GM23338 (cell line): ENCODE results near the gene KIAA1328. TPM values are rescaled to one million over a fixed set of nuclear protein-coding genes. Genes with fewer than 3 reads are reported as not detected.

Experiments
- ATAC-seq: fragments of 200-7000 bp; cut with Tn5 transposase; 3 replicates; pipeline ENCODE4 v1.9.1; 2020
- DNase-seq: peaks from one replicate; pipeline ENCODE4 v3.0.0-alpha.2; 2015; ENCODE audit warnings: low spot score
- H2AFZ ChIP-seq: fragments of 200-600 bp; sonication (generic); 2 replicates; pipeline ENCODE4 v1.8.0; 2016; ENCODE audit warnings: antibody characterized with exemption, mild to moderate bottlenecking, moderate library complexity
- H3F3A ChIP-seq: fragments of 200-600 bp; sonication (generic); replicated peaks from 2 replicates; pipeline ENCODE4 v1.8.0; 2017; ENCODE audit warnings: antibody characterized with exemption, mixed run types, low read depth
- H3K27ac ChIP-seq: fragments of 200-600 bp; sonication (generic); 2 replicates; pipeline ENCODE4 v1.6.1; 2016; ENCODE audit warnings: low read depth
- H3K27me3 ChIP-seq: fragments of 200-600 bp; sonication (generic); 2 replicates; pipeline ENCODE4 v1.8.0; 2016; ENCODE audit warnings: mild to moderate bottlenecking, mixed run types, moderate library complexity; ENCODE audit not compliant: insufficient read depth
- H3K36me3 ChIP-seq: fragments of 200-600 bp; sonication (generic); 2 replicates; pipeline ENCODE4 v1.8.0; 2016; ENCODE audit warnings: mild to moderate bottlenecking; ENCODE audit not compliant: insufficient read depth
- H3K4me1 ChIP-seq: fragments of 200-600 bp; sonication (generic); 2 replicates; pipeline ENCODE4 v1.8.0; 2016; ENCODE audit warnings: mild to moderate bottlenecking, moderate library complexity; ENCODE audit not compliant: insufficient read depth
- H3K4me2 ChIP-seq: fragments of 200-600 bp; sonication (generic); 2 replicates; pipeline ENCODE4 v1.7.1; 2017; ENCODE audit warnings: mixed run types
- H3K4me3 ChIP-seq: fragments of 200-600 bp; sonication (generic); 2 replicates; pipeline ENCODE4 v1.6.1; 2016; ENCODE audit warnings: mixed run types
- H3K79me2 ChIP-seq: fragments of 200-600 bp; sonication (generic); replicated peaks from 2 replicates; pipeline ENCODE4 v1.8.0; 2017; ENCODE audit warnings: mild to moderate bottlenecking; ENCODE audit not compliant: insufficient read depth
- H3K9me2 ChIP-seq: fragments of 200-600 bp; sonication (generic); 2 replicates; pipeline ENCODE4 v1.8.0; 2017; ENCODE audit not compliant: insufficient read depth
- H4K20me1 ChIP-seq: fragments of 200-600 bp; sonication (generic); replicated peaks from 2 replicates; pipeline ENCODE4 v1.8.0; 2017; ENCODE audit warnings: mild to moderate bottlenecking; ENCODE audit not compliant: insufficient read depth
- H3K27ac Mint-ChIP-seq: 2 replicates; pipeline ENCODE4 v1.8.0; 2020; ENCODE audit warnings: inconsistent platforms, mild to moderate bottlenecking, moderate library complexity, mixed read lengths
- H3K27me3 Mint-ChIP-seq: 3 replicates; pipeline ENCODE4 v1.8.0; 2022; ENCODE audit warnings: low read depth, mild to moderate bottlenecking, moderate library complexity, mixed read lengths, inconsistent platforms; ENCODE audit not compliant: insufficient read depth, poor library complexity
- H3K36me3 Mint-ChIP-seq: 3 replicates; pipeline ENCODE4 v1.8.0; 2021; ENCODE audit warnings: low read depth, mild to moderate bottlenecking, inconsistent platforms, moderate library complexity, mixed read lengths
- H3K4me1 Mint-ChIP-seq: 3 replicates; pipeline ENCODE4 v1.8.0; 2020; ENCODE audit warnings: mild to moderate bottlenecking, inconsistent platforms, mixed read lengths
- H3K4me3 Mint-ChIP-seq: 3 replicates; pipeline ENCODE4 v1.8.0; 2021; ENCODE audit warnings: moderate library complexity, mild to moderate bottlenecking, inconsistent platforms, mixed read lengths
- H3K9me3 Mint-ChIP-seq: 3 replicates; pipeline ENCODE4 v1.8.0; 2020; ENCODE audit warnings: moderate library complexity, mild to moderate bottlenecking, inconsistent platforms, mixed read lengths
- CREB1 ChIP-seq: fragments of 250-450 bp; sonication (Bioruptor Pico); IDR thresholded peaks from 2 replicates; pipeline ENCODE4 v1.5.0; 2020; ENCODE audit warnings: low read depth, mild to moderate bottlenecking, moderate library complexity
- ETS1 ChIP-seq: IDR thresholded peaks from 2 replicates; pipeline ENCODE4 v1.6.1; 2016; ENCODE audit warnings: antibody characterized with exemption
- EZH2 ChIP-seq: fragments of 200-600 bp; sonication (generic); IDR thresholded peaks from one replicate; pipeline ENCODE4 v1.8.0; 2017; ENCODE audit warnings: antibody characterized with exemption, mild to moderate bottlenecking, low read depth; ENCODE audit not compliant: unreplicated experiment
- EZH2phosphoT487 ChIP-seq: fragments of 200-600 bp; sonication (generic); IDR thresholded peaks from one replicate; pipeline ENCODE4 v1.8.1; 2018; ENCODE audit warnings: antibody characterized with exemption; ENCODE audit not compliant: unreplicated experiment
- JUNB ChIP-seq: IDR thresholded peaks from one replicate; pipeline ENCODE4 v1.6.1; 2016; ENCODE audit warnings: antibody characterized with exemption; ENCODE audit not compliant: unreplicated experiment
- NANOG ChIP-seq: IDR thresholded peaks from 2 replicates; pipeline ENCODE4 v1.6.1; 2016; ENCODE audit warnings: antibody characterized with exemption, borderline replicate concordance
- POLR2AphosphoS5 ChIP-seq: IDR thresholded peaks from 2 replicates; pipeline ENCODE4 v1.6.1; 2016; ENCODE audit warnings: antibody characterized with exemption, low read depth
- REST ChIP-seq: IDR thresholded peaks from one replicate; pipeline ENCODE4 v1.6.1; 2018; ENCODE audit warnings: antibody characterized with exemption; ENCODE audit not compliant: unreplicated experiment
- STAT1 ChIP-seq: IDR thresholded peaks from one replicate; pipeline ENCODE4 v1.6.1; 2016; ENCODE audit warnings: antibody characterized with exemption; ENCODE audit not compliant: unreplicated experiment
- ZNF114 ChIP-seq: fragments of 250-450 bp; sonication (Bioruptor Pico); IDR thresholded peaks from 2 replicates; pipeline ENCODE4 v1.5.0; 2020; ENCODE audit warnings: mild to moderate bottlenecking, moderate library complexity
- ZNF331 ChIP-seq: fragments of 250-450 bp; sonication (Bioruptor Pico); IDR thresholded peaks from 2 replicates; pipeline ENCODE4 v1.5.0; 2020; ENCODE audit warnings: low read depth, mild to moderate bottlenecking, moderate library complexity
- polyA plus RNA-seq: library from polyadenylated mRNA; unstranded; fragments of >200 nt; fragmentation: Nextera tagmentation; extraction: Ambion mirVana; gene quantifications from 2 replicates; pipeline ENCODE4 v1.2.1, GENCODE V29; 2016
- total RNA-seq: library from RNA; depleted of rRNA; stranded (reverse); fragments of >200 nt; shearing (Covaris generic); gene quantifications from 2 replicates; pipeline ENCODE4 v1.2.3, GENCODE V29; 2014
- TF ChIP-seq, protein P1 (sequence below), 2 experiments: fragments of 200-600 bp in 1 of 2; sonication (generic) in 1 of 2; conservative IDR thresholded peaks; 2 replicates each; pipeline versions ENCODE4 v1.5.1 to v1.6.1; 2016 to 2017; ENCODE audit warnings: antibody characterized with exemption in 2 of 2, low read depth in 2 of 2, mild to moderate bottlenecking in 2 of 2, moderate library complexity in 1 of 2
- TF ChIP-seq, protein P2 (sequence below): fragments of 250-450 bp; sonication (Bioruptor Pico); IDR thresholded peaks from 2 replicates; pipeline ENCODE4 v1.5.0; 2020; ENCODE audit warnings: mild to moderate bottlenecking, moderate library complexity

KIAA1328 gene
- total and polyA plus RNA-seq, 2 experiments from 2014 or later: 5.2 to 8.4 TPM

DNA sequence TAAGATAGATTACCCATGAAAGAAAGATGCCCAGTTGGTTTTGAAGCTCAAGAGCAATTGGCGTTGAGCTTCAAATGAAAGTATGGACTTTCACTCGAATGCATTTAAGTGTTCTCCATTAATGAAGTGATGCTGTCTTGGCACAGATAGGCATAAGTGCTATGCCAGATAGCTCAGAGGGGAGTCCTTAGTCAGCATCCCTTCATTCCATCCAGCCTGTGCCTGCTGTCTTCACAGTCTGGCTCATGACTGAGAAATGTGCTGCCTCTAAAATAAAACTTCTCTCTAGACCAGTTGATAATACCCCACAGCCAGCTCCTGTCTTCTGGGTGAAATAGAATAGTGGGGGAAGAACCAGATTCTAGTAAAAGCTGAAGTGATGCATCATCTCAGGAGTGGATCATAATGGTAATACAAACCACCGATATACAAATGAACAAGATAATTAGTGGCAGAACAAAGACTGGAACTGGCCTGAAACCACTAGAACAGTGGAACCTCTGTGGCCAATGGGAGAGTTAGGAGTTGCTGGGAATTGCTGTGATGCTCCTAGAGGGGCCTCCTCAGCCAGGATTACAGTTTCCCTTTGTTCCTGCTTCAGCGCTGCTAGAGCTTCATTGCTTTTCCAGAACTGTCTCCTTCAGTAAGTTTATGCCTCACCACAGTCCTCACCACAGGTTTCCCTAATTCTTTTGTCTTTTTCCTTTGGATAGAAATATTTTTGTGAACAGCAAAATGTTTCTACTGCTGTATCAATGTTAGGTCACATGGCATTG, 359.3 kb downstream of the KIAA1328 start:
- Histone ChIP-seq H3K4me1 (no peaks in the 10 kb centered on the region; the same call in 1 of the 2 replicates), H3K4me2 (no peak overlapping the region), H3K36me3 (no peaks in the 10 kb centered on the region), H3K9me2 (no peaks in the 10 kb centered on the region), H2AFZ (no peak overlapping the region), H3K27ac (no peak overlapping the region), H3K79me2 (no peaks in the 10 kb centered on the region), H3K27me3 (no peaks in the 10 kb centered on the region), H3K4me3 (no peak overlapping the region), H3F3A (no peaks in the 10 kb centered on the region), H4K20me1 (no peaks in the 10 kb centered on the region)
- TF ChIP-seq EZH2 (no peak), CREB1 (no peak), ZNF331 (no peak), EZH2phosphoT487 (no peak), POLR2AphosphoS5 (no peak), ETS1 (no peak), NANOG (no peak), REST (no peak), JUNB (no peak), STAT1 (no peak), ZNF114 (CRISPR knock-in tag) (no peak)
- TF ChIP-seq, protein P1, sequence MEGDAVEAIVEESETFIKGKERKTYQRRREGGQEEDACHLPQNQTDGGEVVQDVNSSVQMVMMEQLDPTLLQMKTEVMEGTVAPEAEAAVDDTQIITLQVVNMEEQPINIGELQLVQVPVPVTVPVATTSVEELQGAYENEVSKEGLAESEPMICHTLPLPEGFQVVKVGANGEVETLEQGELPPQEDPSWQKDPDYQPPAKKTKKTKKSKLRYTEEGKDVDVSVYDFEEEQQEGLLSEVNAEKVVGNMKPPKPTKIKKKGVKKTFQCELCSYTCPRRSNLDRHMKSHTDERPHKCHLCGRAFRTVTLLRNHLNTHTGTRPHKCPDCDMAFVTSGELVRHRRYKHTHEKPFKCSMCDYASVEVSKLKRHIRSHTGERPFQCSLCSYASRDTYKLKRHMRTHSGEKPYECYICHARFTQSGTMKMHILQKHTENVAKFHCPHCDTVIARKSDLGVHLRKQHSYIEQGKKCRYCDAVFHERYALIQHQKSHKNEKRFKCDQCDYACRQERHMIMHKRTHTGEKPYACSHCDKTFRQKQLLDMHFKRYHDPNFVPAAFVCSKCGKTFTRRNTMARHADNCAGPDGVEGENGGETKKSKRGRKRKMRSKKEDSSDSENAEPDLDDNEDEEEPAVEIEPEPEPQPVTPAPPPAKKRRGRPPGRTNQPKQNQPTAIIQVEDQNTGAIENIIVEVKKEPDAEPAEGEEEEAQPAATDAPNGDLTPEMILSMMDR (conservative IDR thresholded peaks at IDR 0.05; ENCODE audit: low read depth in 2 of 2): no peak
- TF ChIP-seq, protein P2, sequence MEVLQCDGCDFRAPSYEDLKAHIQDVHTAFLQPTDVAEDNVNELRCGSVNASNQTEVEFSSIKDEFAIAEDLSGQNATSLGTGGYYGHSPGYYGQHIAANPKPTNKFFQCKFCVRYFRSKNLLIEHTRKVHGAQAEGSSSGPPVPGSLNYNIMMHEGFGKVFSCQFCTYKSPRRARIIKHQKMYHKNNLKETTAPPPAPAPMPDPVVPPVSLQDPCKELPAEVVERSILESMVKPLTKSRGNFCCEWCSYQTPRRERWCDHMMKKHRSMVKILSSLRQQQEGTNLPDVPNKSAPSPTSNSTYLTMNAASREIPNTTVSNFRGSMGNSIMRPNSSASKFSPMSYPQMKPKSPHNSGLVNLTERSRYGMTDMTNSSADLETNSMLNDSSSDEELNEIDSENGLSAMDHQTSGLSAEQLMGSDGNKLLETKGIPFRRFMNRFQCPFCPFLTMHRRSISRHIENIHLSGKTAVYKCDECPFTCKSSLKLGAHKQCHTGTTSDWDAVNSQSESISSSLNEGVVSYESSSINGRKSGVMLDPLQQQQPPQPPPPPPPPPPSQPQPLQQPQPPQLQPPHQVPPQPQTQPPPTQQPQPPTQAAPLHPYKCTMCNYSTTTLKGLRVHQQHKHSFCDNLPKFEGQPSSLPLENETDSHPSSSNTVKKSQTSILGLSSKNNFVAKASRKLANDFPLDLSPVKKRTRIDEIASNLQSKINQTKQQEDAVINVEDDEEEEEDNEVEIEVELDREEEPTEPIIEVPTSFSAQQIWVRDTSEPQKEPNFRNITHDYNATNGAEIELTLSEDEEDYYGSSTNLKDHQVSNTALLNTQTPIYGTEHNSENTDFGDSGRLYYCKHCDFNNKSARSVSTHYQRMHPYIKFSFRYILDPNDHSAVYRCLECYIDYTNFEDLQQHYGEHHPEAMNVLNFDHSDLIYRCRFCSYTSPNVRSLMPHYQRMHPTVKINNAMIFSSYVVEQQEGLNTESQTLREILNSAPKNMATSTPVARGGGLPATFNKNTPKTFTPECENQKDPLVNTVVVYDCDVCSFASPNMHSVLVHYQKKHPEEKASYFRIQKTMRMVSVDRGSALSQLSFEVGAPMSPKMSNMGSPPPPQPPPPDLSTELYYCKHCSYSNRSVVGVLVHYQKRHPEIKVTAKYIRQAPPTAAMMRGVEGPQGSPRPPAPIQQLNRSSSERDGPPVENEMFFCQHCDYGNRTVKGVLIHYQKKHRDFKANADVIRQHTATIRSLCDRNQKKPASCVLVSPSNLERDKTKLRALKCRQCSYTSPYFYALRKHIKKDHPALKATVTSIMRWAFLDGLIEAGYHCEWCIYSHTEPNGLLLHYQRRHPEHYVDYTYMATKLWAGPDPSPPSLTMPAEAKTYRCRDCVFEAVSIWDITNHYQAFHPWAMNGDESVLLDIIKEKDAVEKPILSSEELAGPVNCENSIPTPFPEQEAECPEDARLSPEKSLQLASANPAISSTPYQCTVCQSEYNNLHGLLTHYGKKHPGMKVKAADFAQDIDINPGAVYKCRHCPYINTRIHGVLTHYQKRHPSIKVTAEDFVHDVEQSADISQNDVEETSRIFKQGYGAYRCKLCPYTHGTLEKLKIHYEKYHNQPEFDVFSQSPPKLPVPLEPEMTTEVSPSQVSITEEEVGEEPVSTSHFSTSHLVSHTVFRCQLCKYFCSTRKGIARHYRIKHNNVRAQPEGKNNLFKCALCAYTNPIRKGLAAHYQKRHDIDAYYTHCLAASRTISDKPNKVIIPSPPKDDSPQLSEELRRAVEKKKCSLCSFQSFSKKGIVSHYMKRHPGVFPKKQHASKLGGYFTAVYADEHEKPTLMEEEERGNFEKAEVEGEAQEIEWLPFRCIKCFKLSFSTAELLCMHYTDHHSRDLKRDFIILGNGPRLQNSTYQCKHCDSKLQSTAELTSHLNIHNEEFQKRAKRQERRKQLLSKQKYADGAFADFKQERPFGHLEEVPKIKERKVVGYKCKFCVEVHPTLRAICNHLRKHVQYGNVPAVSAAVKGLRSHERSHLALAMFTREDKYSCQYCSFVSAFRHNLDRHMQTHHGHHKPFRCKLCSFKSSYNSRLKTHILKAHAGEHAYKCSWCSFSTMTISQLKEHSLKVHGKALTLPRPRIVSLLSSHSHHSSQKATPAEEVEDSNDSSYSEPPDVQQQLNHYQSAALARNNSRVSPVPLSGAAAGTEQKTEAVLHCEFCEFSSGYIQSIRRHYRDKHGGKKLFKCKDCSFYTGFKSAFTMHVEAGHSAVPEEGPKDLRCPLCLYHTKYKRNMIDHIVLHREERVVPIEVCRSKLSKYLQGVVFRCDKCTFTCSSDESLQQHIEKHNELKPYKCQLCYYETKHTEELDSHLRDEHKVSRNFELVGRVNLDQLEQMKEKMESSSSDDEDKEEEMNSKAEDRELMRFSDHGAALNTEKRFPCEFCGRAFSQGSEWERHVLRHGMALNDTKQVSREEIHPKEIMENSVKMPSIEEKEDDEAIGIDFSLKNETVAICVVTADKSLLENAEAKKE: no peak
- peaks cover 2% of the 10 kb centered on the region; the same call in 2 of the 3 replicates for H3K4me1 Mint-ChIP-seq
- H3K4me3 Mint-ChIP-seq: no peak overlapping the region
- no peak for DNase-seq
- peaks cover 3% of the 10 kb centered on the region for H3K27me3 Mint-ChIP-seq
- no peaks in the 10 kb centered on the region for H3K36me3 Mint-ChIP-seq
- H3K27ac Mint-ChIP-seq: no peak overlapping the region
- no peaks in the 10 kb centered on the region for H3K9me3 Mint-ChIP-seq
- ATAC-seq: peak; percentile 68
